GM23338 (cell line): ENCODE results near the gene BEND7. TPM values are rescaled to one million over a fixed set of nuclear protein-coding genes. Genes with fewer than 3 reads are reported as not detected.

Experiments used
- ATAC-seq: fragments of 200-7000 bp; cut with Tn5 transposase; 3 replicates; pipeline ENCODE4 v1.9.1; 2020
- DNase-seq: peaks from one replicate; pipeline ENCODE4 v3.0.0-alpha.2; 2015; ENCODE audit warnings: low spot score
- H2AFZ ChIP-seq: fragments of 200-600 bp; sonication (generic); 2 replicates; pipeline ENCODE4 v1.8.0; 2016; ENCODE audit warnings: antibody characterized with exemption, mild to moderate bottlenecking, moderate library complexity
- H3F3A ChIP-seq: fragments of 200-600 bp; sonication (generic); replicated peaks from 2 replicates; pipeline ENCODE4 v1.8.0; 2017; ENCODE audit warnings: antibody characterized with exemption, mixed run types, low read depth
- H3K27ac ChIP-seq: fragments of 200-600 bp; sonication (generic); 2 replicates; pipeline ENCODE4 v1.6.1; 2016; ENCODE audit warnings: low read depth
- H3K27me3 ChIP-seq: fragments of 200-600 bp; sonication (generic); 2 replicates; pipeline ENCODE4 v1.8.0; 2016; ENCODE audit warnings: mild to moderate bottlenecking, mixed run types, moderate library complexity; ENCODE audit not compliant: insufficient read depth
- H3K36me3 ChIP-seq: fragments of 200-600 bp; sonication (generic); 2 replicates; pipeline ENCODE4 v1.8.0; 2016; ENCODE audit warnings: mild to moderate bottlenecking; ENCODE audit not compliant: insufficient read depth
- H3K4me1 ChIP-seq: fragments of 200-600 bp; sonication (generic); 2 replicates; pipeline ENCODE4 v1.8.0; 2016; ENCODE audit warnings: mild to moderate bottlenecking, moderate library complexity; ENCODE audit not compliant: insufficient read depth
- H3K4me2 ChIP-seq: fragments of 200-600 bp; sonication (generic); 2 replicates; pipeline ENCODE4 v1.7.1; 2017; ENCODE audit warnings: mixed run types
- H3K4me3 ChIP-seq: fragments of 200-600 bp; sonication (generic); 2 replicates; pipeline ENCODE4 v1.6.1; 2016; ENCODE audit warnings: mixed run types
- H3K79me2 ChIP-seq: fragments of 200-600 bp; sonication (generic); replicated peaks from 2 replicates; pipeline ENCODE4 v1.8.0; 2017; ENCODE audit warnings: mild to moderate bottlenecking; ENCODE audit not compliant: insufficient read depth
- H3K9me2 ChIP-seq: fragments of 200-600 bp; sonication (generic); 2 replicates; pipeline ENCODE4 v1.8.0; 2017; ENCODE audit not compliant: insufficient read depth
- H4K20me1 ChIP-seq: fragments of 200-600 bp; sonication (generic); replicated peaks from 2 replicates; pipeline ENCODE4 v1.8.0; 2017; ENCODE audit warnings: mild to moderate bottlenecking; ENCODE audit not compliant: insufficient read depth
- H3K27ac Mint-ChIP-seq: 2 replicates; pipeline ENCODE4 v1.8.0; 2020; ENCODE audit warnings: inconsistent platforms, mild to moderate bottlenecking, moderate library complexity, mixed read lengths
- H3K27me3 Mint-ChIP-seq: 3 replicates; pipeline ENCODE4 v1.8.0; 2022; ENCODE audit warnings: low read depth, mild to moderate bottlenecking, moderate library complexity, mixed read lengths, inconsistent platforms; ENCODE audit not compliant: insufficient read depth, poor library complexity
- H3K36me3 Mint-ChIP-seq: 3 replicates; pipeline ENCODE4 v1.8.0; 2021; ENCODE audit warnings: low read depth, mild to moderate bottlenecking, inconsistent platforms, moderate library complexity, mixed read lengths
- H3K4me1 Mint-ChIP-seq: 3 replicates; pipeline ENCODE4 v1.8.0; 2020; ENCODE audit warnings: mild to moderate bottlenecking, inconsistent platforms, mixed read lengths
- H3K4me3 Mint-ChIP-seq: 3 replicates; pipeline ENCODE4 v1.8.0; 2021; ENCODE audit warnings: moderate library complexity, mild to moderate bottlenecking, inconsistent platforms, mixed read lengths
- H3K9me3 Mint-ChIP-seq: 3 replicates; pipeline ENCODE4 v1.8.0; 2020; ENCODE audit warnings: moderate library complexity, mild to moderate bottlenecking, inconsistent platforms, mixed read lengths
- CREB1 ChIP-seq: fragments of 250-450 bp; sonication (Bioruptor Pico); IDR thresholded peaks from 2 replicates; pipeline ENCODE4 v1.5.0; 2020; ENCODE audit warnings: low read depth, mild to moderate bottlenecking, moderate library complexity
- CTCF ChIP-seq, 2 experiments: fragments of 200-600 bp in 1 of 2; sonication (generic) in 1 of 2; conservative IDR thresholded peaks; 2 replicates each; pipeline versions ENCODE4 v1.5.1 to v1.6.1; 2016 to 2017; ENCODE audit warnings: antibody characterized with exemption in 2 of 2, low read depth in 2 of 2, mild to moderate bottlenecking in 2 of 2, moderate library complexity in 1 of 2
- EZH2 ChIP-seq: fragments of 200-600 bp; sonication (generic); IDR thresholded peaks from one replicate; pipeline ENCODE4 v1.8.0; 2017; ENCODE audit warnings: antibody characterized with exemption, mild to moderate bottlenecking, low read depth; ENCODE audit not compliant: unreplicated experiment
- EZH2phosphoT487 ChIP-seq: fragments of 200-600 bp; sonication (generic); IDR thresholded peaks from one replicate; pipeline ENCODE4 v1.8.1; 2018; ENCODE audit warnings: antibody characterized with exemption; ENCODE audit not compliant: unreplicated experiment
- JUNB ChIP-seq: IDR thresholded peaks from one replicate; pipeline ENCODE4 v1.6.1; 2016; ENCODE audit warnings: antibody characterized with exemption; ENCODE audit not compliant: unreplicated experiment
- NANOG ChIP-seq: IDR thresholded peaks from 2 replicates; pipeline ENCODE4 v1.6.1; 2016; ENCODE audit warnings: antibody characterized with exemption, borderline replicate concordance
- POLR2AphosphoS5 ChIP-seq: IDR thresholded peaks from 2 replicates; pipeline ENCODE4 v1.6.1; 2016; ENCODE audit warnings: antibody characterized with exemption, low read depth
- REST ChIP-seq: IDR thresholded peaks from one replicate; pipeline ENCODE4 v1.6.1; 2018; ENCODE audit warnings: antibody characterized with exemption; ENCODE audit not compliant: unreplicated experiment
- STAT1 ChIP-seq: IDR thresholded peaks from one replicate; pipeline ENCODE4 v1.6.1; 2016; ENCODE audit warnings: antibody characterized with exemption; ENCODE audit not compliant: unreplicated experiment
- ZNF114 ChIP-seq: fragments of 250-450 bp; sonication (Bioruptor Pico); IDR thresholded peaks from 2 replicates; pipeline ENCODE4 v1.5.0; 2020; ENCODE audit warnings: mild to moderate bottlenecking, moderate library complexity
- ZNF331 ChIP-seq: fragments of 250-450 bp; sonication (Bioruptor Pico); IDR thresholded peaks from 2 replicates; pipeline ENCODE4 v1.5.0; 2020; ENCODE audit warnings: low read depth, mild to moderate bottlenecking, moderate library complexity
- ZNF462 ChIP-seq: fragments of 250-450 bp; sonication (Bioruptor Pico); IDR thresholded peaks from 2 replicates; pipeline ENCODE4 v1.5.0; 2020; ENCODE audit warnings: mild to moderate bottlenecking, moderate library complexity
- polyA plus RNA-seq: library from polyadenylated mRNA; unstranded; fragments of >200 nt; fragmentation: Nextera tagmentation; extraction: Ambion mirVana; gene quantifications from 2 replicates; pipeline ENCODE4 v1.2.1, GENCODE V29; 2016
- total RNA-seq: library from RNA; depleted of rRNA; stranded (reverse); fragments of >200 nt; shearing (Covaris generic); gene quantifications from 2 replicates; pipeline ENCODE4 v1.2.3, GENCODE V29; 2014
- TF ChIP-seq, protein P1 (sequence below): IDR thresholded peaks from 2 replicates; pipeline ENCODE4 v1.6.1; 2016; ENCODE audit warnings: antibody characterized with exemption

Gene BEND7
- total and polyA plus RNA-seq, 2 experiments from 2014 or later: 3.1 to 9.6 TPM

GRCh38 chr10:13402021-13402420 lies 126.8 kb downstream of the BEND7 start (continued):
- TF ChIP-seq ZNF462: no peak
- no peak for TF ChIP-seq NANOG

DNA sequence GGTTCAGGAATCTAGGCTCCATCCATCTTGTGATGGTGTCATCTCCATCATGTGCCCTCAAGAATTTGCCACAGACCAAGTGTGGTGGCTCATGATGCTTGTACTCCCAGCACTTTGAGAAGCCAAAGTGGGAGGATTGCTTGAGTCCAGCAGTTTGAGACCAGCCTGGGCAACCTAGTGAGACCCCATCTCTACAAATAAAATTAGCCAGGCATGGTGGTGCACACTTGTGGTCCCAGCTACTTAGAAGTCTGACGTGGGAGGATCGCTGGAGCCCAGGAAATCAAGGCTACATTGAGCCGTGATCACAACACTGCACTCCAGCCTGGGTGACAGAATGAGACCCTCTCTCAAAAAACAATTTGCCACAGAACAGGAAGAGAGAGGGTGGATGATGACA lies 127.7 kb downstream of the BEND7 start:
- H3K4me3 Mint-ChIP-seq: no peak overlapping the region
- Histone ChIP-seq H3K9me2 (peaks cover 6% of the 10 kb centered on the region; the same call in 1 of the 2 replicates), H2AFZ (0 out of 2 replicates have a peak overlapping the region, but pooled peaks have one; percentile 3), H4K20me1 (no peaks in the 10 kb centered on the region), H3K79me2 (no peaks in the 10 kb centered on the region), H3F3A (peaks cover 15% of the 10 kb centered on the region; the same call in 1 of the 2 replicates), H3K4me1 (peaks cover 23% of the 10 kb centered on the region), H3K4me3 (no peak overlapping the region), H3K36me3 (no peaks in the 10 kb centered on the region; the same call in 1 of the 2 replicates), H3K27ac (no peak overlapping the region; the same call in 1 of the 2 replicates), H3K27me3 (no peaks in the 10 kb centered on the region), H3K4me2 (no peak overlapping the region)
- peaks cover 5% of the 10 kb centered on the region for H3K27me3 Mint-ChIP-seq
- peaks cover 40% of the 10 kb centered on the region for H3K9me3 Mint-ChIP-seq
- peaks cover 12% of the 10 kb centered on the region for H3K4me1 Mint-ChIP-seq
- peaks cover 25% of the 10 kb centered on the region for H3K36me3 Mint-ChIP-seq
- ATAC-seq: no peak
- H3K27ac Mint-ChIP-seq: no peak overlapping the region
- no peak for DNase-seq
- TF ChIP-seq, protein P1, sequence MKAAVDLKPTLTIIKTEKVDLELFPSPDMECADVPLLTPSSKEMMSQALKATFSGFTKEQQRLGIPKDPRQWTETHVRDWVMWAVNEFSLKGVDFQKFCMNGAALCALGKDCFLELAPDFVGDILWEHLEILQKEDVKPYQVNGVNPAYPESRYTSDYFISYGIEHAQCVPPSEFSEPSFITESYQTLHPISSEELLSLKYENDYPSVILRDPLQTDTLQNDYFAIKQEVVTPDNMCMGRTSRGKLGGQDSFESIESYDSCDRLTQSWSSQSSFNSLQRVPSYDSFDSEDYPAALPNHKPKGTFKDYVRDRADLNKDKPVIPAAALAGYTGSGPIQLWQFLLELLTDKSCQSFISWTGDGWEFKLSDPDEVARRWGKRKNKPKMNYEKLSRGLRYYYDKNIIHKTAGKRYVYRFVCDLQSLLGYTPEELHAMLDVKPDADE: no peak
- TF ChIP-seq EZH2phosphoT487: no peak
- no peak for TF ChIP-seq STAT1
- TF ChIP-seq ZNF114: no peak
- TF ChIP-seq ZNF331: no peak
- no peak for TF ChIP-seq EZH2
- TF ChIP-seq NANOG: no peak
- TF ChIP-seq REST: no peak
- no peak for TF ChIP-seq CTCF (conservative IDR thresholded peaks at IDR 0.05; ENCODE audit: low read depth in 2 of 2)
- TF ChIP-seq POLR2AphosphoS5: no peak
- TF ChIP-seq CREB1 (CRISPR knock-in tag): no peak
- TF ChIP-seq JUNB: no peak
